NCI-H187 (cell line): ENCODE measurements around the gene ADGRA3.

Experiments
- DNase-seq, 2 experiments: peaks; one replicate each; lab custom pipeline; 2025; lab: John Stamatoyannopoulos, UW

Gene ADGRA3

DNA sequence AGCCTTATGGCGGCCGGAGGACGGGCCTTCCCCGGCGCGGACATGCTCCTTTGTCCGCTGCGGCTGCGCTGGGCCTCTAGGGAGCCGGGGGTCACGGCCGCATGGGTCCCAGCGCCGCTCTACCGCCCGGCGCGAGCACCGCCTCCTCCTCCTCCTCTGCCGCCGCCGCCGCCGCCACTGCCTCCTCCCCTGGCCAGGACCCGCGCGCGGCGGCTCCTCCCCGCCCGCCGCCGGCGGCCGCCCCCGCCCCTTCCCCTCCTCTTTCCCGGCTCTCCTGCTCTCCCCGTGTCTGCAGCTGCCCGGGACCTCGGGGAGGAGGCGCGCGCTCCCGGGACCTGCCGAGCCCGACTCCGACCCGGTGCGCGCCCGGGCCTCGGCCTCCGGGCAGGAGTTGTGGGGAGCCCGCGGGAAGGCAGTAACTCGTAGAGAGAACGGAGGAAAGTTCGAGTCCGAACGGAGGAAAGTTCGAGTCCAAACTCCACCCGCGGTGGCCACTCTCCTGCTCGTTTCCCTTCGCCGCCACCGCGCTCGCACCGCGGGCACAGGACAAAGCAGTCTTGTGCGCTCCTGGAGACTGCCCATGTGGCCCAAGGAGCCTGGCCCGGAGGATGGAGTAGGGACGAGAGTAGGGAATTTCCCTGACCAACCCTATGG, at the start of gene ADGRA3:
Gene ADGRA3 (minus strand): TSS at position 179 of the 654 bp plus-strand sequence. CDS start 282 bp downstream, outside the sequence.
- peak; percentile 35 to 54 for DNase-seq

DNA sequence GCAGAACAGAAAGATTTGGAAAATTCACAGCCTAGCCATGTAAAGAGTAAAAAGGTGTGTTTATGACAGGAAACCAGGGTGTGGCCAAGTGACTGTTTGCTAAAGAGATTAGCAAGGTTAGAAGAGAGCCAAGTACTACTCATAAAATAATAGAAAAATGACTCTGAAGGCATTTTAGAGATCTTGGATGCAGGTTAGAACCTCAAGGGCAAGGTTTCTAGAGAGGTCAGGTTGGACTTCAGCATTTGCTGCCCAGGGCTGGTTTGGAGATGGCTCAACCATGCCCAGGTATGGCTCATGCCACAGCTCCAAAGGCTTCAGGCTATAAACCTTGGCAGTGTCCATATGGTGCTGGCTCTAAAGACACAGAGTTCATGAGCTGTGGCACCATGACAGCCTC, 40.6 kb upstream of the ADGRA3 start:
- no peak for DNase-seq

- DNase-seq: no peak
Observed at GRCh38 chr4:22554670-22555069, 38.8 kb upstream of the ADGRA3 start.

- DNase-seq: no peak
Observed at GRCh38 chr4:22553560-22553959, 37.7 kb upstream of the ADGRA3 start.

DNA sequence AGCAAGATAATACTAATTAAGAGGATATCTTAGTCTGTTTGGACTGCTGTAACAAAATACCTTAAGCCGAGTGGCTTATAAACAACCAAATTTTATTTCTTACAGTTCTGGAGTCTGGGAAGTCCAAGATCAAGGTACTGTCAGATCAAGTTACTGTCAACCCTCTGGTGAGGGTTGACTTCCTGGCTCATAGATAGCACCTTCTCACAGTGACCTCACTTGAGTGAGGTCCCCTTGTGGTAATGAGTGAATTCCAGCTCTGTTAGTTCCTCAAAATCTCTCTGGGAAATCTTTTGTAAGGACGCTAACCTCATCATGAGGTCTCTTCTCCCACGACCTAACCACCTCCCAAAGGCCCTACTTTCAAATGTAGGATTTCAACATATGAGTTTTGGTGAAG, 36.9 kb upstream of the ADGRA3 start:
- DNase-seq: no peak

- DNase-seq: no peak
Observed at GRCh38 chr4:22551550-22551949, 35.7 kb upstream of the ADGRA3 start.

DNA sequence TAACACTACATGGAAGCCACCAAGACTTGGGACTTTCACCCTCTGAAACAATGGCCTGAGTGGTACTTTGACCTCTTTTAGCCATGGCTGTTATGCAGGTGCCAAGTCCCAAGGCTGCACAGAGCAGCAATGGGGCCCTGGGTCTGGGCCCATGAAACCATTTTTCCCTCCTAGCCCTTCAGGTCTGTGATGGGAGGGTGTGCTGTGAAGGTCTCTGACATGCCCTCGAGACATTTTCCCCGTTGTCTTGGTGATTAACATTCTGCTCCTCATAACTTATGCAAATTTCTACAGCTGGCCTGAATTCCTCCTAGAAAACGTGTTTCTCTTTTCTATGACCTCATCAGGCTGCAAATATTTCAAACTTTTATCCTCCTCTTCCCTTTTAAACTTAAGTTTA, 30.4 kb upstream of the ADGRA3 start:
- DNase-seq: no peak

DNA sequence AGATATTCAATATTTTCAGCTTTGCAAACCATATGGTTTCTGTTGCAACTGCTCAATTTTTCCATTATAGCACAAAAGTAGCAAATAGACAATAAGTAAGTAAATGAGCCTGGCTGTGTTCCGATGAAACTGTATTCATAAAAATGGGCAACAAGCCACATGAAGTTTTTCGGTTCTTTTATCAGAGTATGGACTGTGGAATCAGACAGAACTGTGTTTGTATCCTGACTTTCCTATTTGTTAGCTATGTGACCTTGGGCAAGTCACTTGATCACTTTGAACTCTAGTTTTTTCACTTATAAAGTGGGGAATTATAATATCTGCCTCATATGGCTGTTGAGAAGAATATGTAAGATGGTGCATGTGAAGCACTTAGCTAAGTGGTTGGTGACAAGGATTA, 23.4 kb upstream of the ADGRA3 start:
- no peak for DNase-seq

DNA sequence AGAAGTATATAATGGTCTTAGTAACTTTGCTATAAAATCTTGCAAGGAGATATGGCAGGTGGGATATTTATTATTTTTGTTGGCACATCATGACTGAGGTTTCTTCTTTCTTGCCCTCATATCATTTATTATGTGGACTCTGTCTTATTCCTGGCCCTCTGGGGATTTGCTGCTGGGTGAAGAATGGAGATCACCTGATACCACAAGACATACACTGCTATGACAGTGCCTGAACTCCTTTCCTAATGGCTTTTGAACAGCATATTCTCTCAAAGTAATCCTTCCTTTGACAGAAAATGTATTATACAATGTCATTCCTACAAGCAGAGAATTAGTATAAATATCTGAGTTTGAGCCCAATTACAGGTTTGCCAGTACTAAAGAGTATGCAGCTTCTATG, 22.0 kb upstream of the ADGRA3 start:
- DNase-seq: no peak

DNA sequence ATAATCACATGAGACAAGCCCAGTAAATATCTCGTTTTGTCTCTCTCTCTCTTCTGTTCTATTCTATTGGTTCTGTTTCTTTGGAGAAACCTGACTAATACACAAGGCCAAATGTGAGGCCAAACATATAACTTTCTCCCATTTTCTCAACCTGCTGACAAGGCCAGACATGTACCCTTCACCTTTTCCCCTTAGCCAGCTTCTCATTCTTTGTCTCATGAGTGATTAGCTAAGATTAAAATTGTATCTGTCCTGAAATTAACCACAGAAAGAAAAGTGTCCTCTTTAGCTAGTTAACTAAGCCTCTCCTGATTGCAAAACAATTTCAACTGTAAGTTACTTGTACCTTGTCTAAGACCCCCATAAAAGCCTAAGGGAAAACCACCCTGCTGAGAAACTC, 18.5 kb upstream of the ADGRA3 start:
- no peak for DNase-seq

DNA sequence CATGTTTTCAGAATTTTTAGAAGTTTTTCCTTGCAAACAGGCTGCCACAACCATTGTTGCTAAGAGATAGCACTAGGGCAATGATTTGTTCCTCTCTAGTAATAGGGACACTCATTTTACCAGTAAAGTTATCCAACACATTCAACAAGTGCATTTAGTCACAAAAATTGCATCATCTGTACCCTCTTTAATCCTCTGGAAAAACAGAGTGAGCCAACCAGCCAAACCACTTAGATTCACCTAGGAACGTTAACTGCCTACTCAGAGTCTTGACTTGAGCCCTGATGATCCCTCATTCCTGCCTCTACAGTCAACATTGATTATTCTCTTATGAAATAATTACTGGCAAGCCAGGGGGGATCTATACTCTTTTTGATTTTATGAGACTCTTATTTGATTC, 17.0 kb upstream of the ADGRA3 start:
- no peak for DNase-seq

DNA sequence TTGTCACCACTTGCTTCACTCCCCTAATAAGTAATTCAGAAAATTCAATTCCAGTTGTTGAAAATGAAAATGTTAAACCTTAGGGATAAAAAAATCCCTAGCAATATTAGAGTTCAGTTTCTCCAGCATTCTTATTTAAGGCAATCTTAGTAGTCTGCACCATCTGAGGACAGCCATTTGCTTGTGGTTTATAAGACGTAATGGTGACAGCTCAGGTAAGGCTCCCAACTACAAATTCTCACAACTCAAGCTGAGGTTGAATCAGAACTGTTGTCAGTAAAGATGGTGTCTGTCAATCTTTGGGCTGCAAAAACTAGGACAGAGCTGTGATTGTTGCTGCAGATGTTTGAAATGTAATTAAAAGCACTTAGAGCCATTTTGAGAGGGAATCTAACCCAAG, 16.3 kb upstream of the ADGRA3 start:
- no peak for DNase-seq

DNA sequence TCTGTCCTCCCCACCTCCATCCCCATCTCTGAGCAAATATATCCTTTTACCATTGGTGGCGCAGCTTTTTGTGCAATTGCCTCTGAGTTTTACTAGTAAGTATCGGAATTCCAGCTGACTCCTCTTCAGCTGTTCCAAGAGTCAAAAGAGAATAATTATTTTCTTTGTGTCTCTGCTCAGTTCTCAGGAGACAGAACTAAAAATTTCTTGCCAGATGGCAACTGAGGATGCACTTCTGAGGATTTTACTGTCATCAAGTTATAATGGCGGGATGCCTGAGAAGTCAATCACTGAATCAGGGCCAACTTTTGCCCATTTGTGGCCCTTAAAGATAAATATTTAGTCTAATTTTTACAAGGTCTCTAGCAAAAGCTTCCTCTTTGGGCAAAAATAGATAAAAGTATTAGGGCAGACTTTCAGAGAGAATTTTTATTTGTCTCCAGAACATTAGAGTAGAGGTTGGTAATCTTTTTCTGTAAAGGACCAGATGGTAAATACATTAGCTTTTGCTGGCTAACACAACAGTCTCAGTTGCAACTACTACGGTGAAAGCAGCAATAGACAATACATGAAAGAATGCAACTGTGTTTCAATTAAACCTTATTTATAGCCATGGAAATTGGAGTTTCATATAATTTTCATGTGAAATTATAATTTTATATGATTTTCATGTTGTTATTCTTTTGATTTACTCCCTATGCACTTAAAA, 15.6 kb upstream of the ADGRA3 start:
- no peak for DNase-seq

DNA sequence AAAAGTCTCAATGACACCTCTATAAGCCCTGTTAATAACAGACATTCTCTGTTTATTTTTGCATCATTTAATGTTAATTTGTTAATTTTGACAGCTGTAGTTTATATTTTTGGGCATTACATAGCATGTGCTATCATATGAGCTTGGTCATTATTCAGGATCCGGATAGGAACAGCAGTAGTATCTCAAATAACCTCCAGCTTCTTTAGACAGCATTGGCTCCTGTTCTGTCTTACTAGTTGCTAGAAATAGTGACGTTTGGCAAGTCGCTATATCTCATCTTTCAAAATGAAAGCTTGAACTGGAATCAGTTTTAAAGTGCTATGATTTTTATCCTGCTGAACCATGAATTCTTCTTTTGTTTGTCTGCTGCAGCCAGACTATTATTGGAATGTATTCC, 9.0 kb upstream of the ADGRA3 start:
- no peak for DNase-seq

GRCh38 chr4:22522706-22523501, 7.0 kb upstream of the ADGRA3 start:
- no peak for DNase-seq

- DNase-seq: no peak
Observed at GRCh38 chr4:22522206-22522605, 6.3 kb upstream of the ADGRA3 start.

- no peak for DNase-seq
Observed at GRCh38 chr4:22521240-22521639, 5.4 kb upstream of the ADGRA3 start.

DNA sequence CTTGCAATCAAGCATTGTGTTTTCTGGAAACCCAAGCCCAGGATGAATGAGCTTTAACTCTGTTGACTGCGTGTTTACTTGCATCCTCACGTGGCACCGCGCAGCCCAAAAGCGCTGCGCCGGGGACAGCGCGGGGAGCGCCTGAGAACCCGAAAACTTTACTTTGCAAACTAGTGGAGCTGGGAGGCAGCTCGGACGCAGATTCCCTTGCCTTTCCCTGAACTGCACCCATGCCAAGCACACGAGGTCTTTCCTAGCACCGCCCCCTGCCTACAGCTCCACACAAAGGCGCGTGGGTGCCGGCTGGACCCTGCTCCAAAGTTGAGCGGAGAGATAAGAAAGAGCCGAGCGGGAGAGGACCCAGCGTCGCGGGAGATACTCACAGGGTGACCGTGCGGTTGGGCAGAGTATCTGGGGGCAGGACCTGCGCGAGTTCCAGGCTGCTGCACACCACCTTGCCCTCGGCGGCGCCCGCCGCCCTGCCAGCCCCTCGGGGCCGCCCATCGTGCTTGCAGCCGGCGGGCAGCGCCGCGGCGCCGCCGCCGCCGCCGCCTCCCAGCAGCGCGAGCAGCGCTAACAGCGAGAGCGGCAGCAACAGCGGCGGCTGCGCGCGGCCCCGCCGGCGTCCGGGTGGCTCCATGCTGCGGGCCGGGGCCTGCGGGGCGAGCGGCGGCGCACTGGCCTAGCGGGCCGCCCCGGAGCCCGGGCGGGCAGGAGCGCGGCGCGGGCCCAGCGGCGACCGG, 550 bp downstream of the ADGRA3 start:
- DNase-seq: peak; percentile 29 to 33

- no peak for DNase-seq
Observed at GRCh38 chr4:22514481-22514880, 1.4 kb downstream of the ADGRA3 start.

DNA sequence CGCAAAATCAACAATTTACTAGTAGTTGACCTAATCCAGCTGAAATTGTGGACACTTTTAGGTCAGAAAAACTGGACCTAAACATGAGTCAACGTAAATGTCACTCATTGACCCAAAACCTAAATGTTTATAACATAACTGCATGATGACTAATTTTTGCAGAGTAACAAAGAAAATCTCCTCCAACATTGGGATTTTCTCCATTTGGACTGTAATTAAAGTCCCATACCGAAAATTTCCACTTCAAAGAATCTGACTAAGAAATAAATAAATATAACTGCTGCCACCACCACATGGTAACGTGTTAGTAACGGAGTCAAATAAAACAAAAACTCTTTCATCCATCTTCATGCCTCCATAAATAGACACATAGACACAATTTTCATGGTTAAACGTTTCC, 1.9 kb downstream of the ADGRA3 start:
- no peak for DNase-seq

DNA sequence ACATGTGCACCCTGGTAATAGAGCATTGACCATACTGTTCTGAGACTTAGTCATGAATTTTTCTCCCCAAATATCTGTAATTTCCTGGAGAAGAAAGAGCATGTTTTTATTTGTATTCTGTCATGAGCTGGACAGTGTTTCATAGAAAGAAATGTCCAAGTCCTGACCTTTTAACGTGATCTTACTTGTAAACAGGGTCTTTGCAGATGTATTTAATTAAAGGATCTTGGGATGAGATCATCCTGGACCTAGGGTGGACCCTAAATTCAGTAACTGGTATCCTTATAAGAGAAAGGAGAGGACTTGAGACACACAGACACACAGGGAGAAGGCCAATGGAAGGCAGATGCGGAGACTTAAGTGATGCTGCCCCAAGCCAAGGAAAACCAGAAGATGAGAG, 3.6 kb downstream of the ADGRA3 start:
- DNase-seq: no peak

DNA sequence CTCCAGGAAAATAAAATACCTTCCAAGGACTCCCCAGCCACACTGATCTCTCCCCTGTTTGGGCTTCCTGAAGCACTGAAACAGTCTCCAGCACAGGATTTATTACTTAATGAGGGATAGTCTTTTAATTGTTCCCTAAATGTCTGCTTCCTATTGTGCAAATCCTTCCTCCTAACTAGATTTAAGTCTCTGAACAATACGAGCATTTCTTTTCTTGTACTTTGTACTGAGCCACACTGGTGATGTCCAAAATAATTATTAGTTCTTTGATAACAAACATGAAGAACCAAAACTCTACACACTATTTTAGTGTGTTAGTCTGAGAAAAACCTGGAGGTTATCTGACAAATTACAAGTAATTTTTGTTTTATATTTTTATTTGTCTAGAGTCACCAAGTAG, 5.1 kb downstream of the ADGRA3 start:
- no peak for DNase-seq
